CD4-positive, alpha-beta T cell treated with Interleukin-4 for 4 hours (primary cell): ENCODE measurements around the gene COP1.

Source experiments
- DNase-seq: peaks from one replicate; pipeline ENCODE4 v3.0.0-alpha.2; 2020

Gene COP1

DNA sequence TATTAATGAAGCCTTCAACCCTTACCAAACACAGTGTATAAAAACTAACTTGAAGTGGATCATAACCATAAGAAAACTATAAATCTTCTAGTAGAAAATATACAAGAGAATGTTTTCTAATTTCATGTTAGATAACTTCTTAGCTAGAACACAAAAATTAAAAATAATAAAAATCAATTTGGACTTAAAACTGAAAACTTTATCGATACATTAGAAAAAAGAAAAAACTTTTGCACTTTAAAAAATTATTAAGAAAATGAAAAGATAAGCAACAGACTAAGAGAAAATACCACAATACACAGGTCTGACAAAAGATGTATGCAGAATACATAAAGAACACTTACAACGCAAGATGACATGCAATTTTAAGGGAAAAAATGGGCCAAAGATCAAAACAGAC lies 8.7 kb downstream of the COP1 start:
- no peak for DNase-seq

DNA sequence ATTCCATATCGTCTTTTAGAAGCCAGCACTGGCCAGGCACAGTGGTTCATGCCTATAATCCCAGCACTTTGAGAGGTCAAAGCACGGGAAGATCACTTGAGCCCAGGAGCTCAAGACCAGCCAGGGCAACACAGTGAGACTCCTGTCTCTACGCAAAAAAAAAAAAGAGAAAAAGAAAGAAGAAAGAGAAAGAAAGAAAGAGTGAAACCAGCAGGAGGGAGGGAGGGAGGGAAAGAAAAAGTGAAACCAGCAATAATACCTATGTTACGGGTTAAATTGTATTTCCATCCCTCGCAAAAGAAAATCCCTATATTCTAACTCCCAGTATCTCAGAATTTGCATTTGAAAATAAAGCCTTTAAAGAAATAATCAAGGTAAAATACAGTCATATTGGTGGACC lies 10.4 kb downstream of the COP1 start:
- no peak for DNase-seq

DNA sequence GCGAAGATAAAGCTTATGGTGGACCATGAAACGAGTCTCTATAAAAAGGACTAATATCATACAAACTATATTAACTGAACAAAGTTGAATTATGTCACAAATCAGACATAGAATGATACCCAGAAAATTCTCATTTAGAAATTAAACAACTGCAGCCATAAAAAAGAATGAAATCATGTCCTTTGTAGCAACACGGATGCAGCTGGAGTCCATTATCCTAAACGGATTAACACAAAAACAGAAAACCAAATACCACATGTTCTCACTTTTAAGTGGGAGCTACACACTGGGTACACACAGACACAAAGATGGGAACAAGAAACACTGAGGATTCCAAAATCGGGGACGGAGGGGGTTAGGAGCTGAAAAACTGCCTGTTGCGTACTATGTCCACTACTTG lies 11.5 kb downstream of the COP1 start:
- no peak for DNase-seq

DNA sequence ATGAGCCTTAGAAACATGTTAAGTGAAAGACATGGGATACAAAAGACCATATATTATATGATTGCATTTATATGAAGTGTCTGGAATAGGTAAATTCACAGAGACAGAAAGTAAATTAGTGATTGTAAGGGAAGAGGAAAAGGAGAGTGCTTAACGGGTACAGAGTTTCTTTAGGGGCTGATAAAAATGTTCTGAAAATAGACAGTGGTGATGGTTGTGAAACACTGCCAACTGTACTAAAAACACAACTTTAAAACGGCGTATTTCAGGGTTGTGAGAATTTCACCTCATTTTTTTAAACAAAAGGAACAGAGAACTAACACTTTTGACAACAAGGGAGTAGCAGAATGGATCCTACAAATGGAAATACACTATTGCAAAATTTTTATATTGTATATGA lies 13.4 kb downstream of the COP1 start:
- no peak for DNase-seq

DNA sequence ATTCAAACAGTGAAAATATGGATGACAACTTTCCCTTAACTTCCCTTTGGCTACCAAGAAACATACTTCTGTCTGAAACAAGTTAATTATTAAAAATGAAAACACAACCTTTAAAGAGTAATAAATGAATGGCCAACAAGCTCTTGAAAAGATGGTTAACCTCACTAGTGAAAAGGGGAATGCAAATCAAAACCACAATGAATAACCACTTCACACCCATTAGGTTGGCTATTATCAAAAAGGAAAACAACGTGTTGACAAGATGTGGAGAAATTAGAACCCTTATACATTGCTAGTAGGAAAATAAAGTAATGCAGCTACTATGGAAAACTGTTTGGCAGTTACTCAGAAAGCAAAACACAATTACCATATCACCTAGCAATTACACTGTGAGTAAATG lies 14.1 kb downstream of the COP1 start:
- peak; percentile 6 for DNase-seq

DNA sequence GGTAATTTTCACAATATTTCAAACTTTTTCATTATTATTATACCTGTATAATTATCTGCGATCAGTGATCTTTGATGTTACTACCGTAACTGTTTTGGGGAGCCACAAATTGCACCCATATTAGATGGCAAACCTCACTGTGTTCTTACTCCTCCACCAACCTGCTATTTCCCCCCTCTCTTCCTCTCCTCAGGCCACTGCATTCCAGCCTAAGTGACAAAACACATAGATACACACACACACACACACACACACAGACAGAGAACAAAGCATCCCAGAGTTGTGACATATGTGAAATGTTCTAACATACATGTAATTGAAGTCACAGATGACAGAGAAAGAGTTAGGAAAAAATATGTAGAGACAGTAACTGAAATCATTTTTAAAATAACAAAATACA lies 18.5 kb downstream of the COP1 start:
- no peak for DNase-seq

DNA sequence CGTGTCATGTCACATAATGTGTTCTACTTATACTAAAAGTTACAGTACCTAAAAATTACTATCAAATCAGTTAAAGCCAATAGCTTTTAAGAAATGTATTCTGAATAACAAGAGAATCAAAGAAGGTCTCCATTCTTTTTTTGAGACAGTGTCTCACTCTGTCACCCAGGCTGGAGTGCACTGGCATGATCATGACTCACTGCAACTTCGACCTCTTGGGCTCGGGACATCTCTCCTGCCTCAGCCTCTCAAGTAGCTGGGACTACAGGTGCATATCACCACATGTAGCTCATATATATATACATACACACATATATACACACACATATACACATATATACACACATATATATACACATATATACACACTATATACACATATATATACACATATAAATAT lies 20.1 kb downstream of the COP1 start:
- DNase-seq, result no peak

DNA sequence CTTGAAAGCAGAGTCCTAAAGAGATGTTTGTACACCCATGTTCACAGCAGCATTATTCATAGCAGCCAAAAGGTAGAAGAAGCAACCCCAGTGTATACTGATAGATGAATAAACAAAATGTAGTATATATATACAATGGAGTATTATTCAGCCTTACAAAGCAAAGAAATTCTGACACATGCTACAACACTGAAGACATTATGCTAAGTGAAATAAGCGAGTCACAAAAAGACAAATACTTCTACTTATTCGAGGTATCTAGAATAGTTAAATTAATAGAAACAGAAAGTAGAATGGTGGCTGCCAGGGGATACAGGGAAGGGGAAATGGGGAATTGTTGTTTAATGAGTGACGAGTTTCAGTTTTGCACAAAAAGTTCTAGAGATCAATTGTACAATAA lies 23.5 kb downstream of the COP1 start:
- no peak for DNase-seq

DNA sequence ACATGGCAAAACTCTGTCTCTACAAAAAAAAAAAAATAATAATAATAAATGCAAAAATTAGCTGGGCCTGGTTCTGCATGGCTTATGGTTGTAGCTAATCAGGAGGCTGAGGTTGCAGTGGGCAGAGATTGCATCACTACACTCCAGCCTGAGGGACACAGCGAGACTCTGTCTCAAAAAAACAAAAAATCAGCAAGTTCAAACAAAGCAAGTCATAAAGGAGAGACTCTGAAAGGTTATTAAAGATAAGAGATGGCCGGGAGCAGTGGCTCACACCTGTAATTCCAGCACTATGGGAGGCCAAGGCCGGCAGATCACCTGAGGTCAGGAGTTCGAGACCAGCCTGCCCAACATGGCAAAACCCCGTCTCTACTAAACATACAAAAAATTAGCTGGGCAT lies 28.8 kb downstream of the COP1 start:
- DNase-seq, result no peak

DNA sequence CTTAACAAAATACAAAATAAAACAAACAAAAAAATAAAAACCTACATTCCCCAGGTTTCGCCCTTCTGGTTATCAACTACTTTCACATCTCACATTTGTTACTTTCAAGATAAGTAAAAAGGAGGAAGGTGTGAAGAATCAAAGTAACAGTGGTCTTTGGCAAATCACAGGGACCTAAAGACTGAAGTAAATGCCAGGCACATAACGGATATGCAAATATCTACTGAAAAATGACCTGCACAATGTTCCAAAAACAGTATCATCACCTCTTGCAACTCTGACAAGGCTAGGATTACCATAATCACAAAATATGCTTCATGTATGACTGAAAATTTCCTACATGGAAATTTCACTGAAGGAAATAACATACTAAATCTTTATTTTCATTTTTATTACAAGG lies 29.3 kb downstream of the COP1 start:
- DNase-seq, result no peak

DNA sequence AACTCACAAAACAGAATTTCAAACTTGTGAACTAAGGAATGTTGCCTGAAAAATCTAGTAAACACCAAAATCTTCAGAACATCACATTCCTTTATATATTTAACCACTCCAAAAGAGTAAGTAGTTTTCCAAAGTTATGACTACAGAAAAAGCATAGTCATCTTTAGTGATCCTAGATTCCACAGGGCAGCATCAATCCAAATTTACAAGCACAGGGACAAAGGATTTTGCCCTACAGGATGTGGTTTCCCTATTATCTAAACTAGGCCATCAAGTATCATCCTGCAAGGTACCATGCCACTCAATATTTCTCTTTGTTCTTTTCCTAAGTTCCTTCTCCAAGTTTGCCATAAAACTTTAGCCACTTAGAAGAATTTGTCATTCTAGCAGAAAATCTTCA lies 33.0 kb downstream of the COP1 start:
- no peak for DNase-seq

DNA sequence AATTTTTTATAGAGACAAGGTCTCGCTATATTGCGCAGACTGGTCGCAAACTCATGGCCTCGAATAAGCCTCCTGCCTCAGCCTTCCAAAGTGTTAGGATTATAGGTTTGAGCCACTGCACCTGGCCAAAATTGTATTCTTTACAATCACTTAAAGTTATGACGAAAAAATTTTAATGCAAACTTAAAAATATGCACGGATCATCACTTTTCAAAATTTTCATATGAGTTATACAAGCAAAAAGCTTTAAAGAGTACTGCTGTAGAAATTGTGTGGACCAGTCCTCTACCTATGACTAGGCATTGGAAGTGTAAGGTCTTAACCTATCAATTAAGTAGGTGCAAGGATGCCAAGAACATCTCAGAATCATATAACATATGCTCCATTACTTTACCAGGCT lies 34.9 kb downstream of the COP1 start:
- no peak for DNase-seq

DNA sequence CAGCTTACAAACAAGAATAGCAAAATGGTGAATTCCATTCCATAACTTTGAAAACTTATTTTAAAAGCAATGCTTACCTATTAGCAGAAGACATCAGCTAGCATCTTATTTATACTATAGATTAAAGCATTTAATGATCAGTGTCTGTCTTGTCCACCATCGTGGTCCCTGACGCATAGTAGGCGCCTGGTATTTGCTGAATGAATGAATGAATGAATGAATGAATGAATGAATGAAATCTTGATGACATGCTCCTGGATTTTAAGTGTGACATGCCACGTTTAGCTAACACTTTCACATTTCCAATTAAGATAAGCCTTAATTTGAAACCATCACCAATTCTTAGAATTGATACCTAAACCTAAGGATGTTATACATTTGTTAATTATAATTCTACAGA lies 39.9 kb downstream of the COP1 start:
- no peak for DNase-seq

DNA sequence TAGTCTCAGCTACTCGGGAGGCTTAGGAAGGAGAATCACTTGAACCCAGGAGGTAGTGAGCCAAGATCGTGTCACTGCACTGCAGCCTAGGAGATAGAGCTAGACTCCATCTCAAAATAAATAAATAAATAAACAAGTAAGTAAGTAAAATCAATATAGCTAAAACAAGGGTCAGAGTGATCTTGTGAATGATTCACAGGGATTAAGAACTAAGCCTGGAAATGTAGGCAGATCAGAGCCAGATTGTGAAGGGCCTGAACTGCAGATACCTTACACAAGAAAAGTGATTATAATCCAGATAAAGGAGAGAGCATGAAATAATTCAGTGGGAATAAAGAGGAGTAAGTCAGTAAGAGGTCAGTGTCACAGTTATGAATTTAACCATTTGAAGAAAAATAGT lies 41.5 kb downstream of the COP1 start:
- no peak for DNase-seq

DNA sequence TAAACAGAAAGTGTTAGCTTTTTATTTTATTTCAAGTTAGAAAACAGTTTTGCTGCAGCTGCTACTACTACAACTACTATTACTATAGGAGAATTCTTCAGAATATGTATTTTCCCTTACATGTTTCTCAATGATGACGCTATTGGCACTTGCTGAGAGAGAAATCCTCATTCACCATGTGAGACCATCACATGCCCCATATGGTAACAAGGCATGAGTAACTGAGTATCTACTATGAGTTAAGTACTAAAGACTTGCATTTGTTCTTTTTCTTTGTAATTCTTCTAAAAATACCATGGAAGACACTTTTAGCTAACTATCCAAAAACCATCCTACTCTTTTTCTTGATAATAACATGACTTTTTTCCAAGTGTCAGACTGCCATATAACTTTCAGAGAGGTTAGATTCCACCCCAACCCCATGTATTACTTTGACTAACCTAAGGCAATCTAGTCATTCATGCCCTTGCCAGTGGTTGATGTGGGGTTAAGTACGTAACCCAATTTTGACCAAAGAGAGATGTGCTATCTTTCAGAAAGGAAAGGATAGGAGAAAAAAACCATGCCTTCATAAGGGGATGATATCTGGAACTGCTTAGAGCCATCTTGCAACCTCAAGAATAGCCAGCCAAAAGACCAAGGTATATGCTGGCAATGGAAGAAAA lies 42.9 kb downstream of the COP1 start:
- no peak for DNase-seq

DNA sequence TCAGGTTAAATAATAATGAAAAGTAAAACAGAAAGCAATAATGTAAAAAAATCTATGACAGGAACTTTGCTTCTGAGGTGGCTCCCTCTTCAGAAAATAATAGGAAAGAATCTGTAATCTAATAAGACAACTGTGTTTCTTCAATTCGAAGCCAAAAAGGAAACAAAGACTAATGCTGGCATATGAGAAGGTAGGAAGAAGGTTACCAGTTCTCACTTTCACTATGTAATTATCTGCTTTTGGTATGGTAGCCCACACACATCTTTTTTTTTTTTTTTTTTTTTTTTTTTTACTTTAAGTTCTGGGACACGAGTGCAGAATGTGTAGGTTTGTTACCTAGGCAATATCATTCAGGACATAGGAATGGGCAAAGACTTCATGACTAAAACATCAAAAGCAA lies 47.1 kb downstream of the COP1 start:
- DNase-seq, result no peak

DNA sequence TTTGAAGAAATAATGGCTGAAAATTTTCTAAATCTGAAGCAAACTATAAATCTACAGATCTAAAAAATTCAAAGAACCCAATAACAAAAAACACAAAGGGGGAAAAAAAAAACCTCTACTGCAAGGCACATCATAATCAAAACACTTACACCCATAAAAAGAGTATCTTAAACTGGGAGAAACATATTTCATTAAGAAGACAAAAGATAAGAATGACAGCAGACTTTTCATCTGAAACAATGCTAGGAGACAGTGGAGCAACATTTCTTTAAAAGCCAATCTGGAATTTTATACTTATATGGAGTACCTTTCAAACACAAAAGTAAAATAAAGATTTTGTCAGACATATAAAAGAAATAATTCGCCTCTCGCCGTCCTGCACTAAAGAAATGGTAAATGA lies 49.1 kb downstream of the COP1 start:
- no peak for DNase-seq

DNA sequence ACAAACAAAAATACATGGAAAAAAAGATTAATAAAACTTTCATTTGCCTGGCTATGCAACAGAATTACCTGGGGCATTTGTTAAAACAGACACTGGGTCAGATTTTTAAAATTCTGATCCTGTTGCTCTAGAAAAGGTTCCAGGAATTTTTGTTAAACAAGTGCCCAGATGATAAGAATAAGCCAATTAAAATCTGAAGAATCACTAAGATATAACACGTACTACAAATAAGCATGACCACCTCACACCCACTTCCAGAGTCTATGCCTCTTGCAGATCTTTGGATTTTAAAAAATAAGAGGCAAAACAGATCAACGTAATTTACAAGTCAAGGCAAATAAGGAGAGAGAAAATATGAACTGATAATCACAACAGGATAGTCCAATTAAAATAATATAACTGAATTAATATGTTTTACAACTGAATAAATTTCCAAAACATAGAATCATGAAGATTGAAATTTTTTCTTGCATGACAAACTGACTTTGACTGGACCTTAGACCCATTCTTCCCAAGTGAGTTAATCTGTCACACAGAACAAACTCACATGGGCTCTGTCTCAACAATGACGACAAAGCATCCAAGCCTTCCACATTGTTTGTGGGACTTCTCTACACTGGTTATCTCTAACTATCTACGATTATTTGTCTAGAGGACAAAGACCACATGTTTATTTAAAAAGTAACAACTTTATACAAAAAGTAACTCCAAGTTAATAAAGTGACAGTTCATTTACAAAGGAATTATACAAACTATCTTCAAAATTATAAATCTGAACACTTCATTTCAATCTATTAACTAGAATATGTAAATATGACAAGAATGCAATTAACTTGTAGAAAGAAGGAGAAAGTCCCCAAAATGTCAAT lies 56.9 kb downstream of the COP1 start:
- DNase-seq, result no peak

DNA sequence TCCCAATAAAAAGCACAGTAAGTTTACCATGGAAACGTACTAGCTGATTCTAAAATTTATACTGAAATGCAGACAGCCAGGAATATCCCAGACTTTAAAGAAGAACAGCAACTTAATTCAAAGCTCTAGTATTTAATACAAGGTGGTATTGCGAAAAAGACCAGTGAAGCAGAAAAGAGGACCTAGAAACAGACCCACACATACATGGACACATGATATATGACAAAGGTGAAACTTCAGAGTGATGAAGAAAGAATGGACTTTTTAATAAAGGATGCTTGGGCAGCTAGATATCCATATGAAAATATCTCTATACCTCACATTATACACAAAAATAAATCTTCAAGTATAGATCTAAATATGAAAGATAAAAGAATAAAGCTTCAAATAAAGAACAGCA lies 62.6 kb downstream of the COP1 start:
- DNase-seq, result no peak

DNA sequence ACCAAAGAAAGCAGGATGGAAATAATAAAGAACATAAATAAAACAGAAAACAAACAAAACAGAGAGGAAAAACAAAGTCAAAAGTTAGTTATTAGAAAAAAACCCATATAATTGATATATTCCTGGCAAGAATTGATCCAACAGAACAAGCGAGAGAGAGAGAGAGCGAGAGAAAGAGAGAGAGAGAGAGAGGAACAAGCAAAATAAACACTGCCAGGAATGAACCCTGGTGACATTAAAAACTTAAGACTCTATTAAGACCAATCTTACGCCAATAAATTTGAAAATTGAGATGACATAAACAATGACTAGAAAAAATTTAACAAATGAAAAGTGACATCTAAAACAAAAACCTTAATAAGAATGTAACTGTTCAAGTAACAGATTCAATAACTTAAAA lies 64.1 kb downstream of the COP1 start:
- no peak for DNase-seq

DNA sequence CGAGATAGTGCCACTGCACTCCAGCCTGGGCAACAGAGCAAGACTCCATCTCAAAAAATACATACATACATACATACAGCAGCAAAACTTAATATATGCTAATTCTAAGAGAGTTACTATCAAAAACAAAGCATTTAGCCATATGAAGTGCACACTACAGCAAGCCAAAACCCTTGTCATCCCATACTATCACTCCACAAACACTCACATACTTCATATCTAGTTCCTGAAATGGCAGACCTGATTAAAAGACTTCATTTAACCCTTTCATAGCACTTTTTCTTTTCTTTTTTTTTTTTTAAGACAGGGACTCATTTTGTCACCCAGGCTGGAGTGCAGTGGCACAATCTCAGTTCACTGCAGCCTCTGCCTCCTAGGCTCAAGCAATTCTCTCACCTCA lies 65.6 kb downstream of the COP1 start:
- DNase-seq, result no peak

DNA sequence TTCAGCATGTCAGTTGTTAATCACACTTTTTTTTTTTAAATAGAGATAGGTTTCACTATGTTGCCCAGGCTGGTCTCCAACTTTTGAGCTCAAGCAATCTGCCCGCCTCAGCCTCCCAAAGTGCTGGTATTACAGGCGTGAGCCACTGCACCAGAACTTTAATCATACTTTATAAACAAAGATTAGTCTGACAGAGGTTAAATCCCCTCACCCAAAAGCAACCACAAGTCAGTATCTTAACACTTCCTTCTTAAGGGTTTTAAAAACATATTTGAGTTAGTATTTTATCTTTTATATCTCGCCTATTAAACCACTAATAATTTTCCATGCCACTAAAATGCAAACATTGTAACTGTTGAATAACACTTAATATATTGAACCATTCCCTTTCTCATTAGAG lies 70.2 kb downstream of the COP1 start:
- DNase-seq, result no peak

DNA sequence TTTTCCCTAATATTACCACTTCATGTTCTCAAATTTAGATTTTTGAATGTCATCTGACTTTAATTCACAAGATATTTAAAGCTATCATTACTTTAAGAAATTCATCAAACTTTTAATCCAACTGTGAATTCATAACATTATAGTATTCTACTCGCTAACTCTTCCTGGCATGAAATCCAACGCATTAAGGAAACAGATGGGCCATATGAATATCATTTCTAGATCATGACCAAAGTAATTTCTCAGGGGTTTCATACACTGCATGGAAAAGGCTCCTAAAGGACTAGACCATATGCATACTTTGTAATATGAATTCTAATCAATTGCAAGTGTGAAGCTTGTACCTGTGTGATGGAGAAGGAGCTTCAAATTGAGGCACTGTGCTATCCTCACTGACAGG lies 72.4 kb downstream of the COP1 start:
- no peak for DNase-seq

DNA sequence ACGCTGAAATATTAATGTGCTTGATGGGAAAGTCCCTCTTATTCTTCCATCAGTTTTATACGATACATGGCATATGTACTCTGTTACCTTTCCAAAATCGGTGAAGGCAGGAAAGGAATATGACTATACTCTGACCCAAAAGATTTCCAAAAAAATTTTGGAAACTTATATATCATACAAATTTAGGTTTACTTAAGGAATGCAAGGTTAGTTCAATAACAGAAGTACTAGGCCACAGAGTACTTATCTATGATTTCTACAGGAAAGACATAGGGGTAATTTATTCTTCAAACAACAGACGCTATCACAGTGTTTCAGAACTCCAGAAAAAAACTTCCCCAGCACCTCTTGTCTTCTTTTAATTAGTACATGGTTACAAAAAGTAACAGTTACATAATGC lies 84.8 kb downstream of the COP1 start:
- no peak for DNase-seq

DNA sequence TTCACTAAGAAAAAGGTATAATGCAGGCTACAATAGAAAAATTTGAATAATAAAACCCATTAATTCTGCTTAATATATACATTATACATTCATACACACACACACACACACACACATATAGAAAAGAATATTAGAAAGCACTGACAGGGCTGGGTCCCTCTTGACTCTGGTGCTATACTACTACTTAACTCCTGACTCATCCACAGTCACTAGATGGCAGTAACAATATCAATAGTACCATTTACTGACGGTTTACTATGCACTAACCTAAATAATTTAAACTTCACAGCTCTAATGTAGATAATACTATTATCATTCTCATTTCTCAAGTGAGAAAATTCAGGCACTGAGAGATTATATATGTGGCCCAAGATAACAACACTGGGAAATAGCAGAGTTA lies 87.5 kb downstream of the COP1 start:
- peak; percentile 2 for DNase-seq
